B cell (primary cell): ENCODE data around the gene WNT3A. TPM values are rescaled to one million over a fixed set of nuclear protein-coding genes. Genes with fewer than 3 reads are reported as not detected.
"Not testable (repeated sequence)": the region's sequence is repeated elsewhere in the genome, so short reads cannot be mapped to it uniquely, and the experiment has no call there.

Source experiments
- ATAC-seq: fragments of 200-7000 bp; cut with Tn5 transposase; one replicate; pipeline ENCODE4 v1.10.0; 2021; ENCODE audit warnings: low read depth, mild to moderate bottlenecking, moderate number of reproducible peaks, moderate library complexity
- CTCF ChIA-PET: fragments of 350-600 bp; sonication (Branson Sonifier 250); formaldehyde crosslinking; loops from one replicate; lab custom pipeline; 2021; ENCODE audit warnings: antibody characterized with exemption, inconsistent platforms; lab: Charles Lee
- POLR2A ChIA-PET: fragments of 350-600 bp; sonication (Branson Sonifier 250); formaldehyde crosslinking; loops from one replicate; lab custom pipeline; 2021; ENCODE audit warnings: antibody characterized with exemption; lab: Charles Lee
- DNase-seq: peaks from one replicate; pipeline ENCODE4 v3.0.0; 2013
- H2AFZ ChIP-seq: 2 replicates; pipeline ENCODE4 v1.6.1; 2012; ENCODE audit warnings: mild to moderate bottlenecking, low read depth, low read length; ENCODE audit not compliant: insufficient read depth, poor library complexity, severe bottlenecking
- H3K27ac ChIP-seq, 2 donors: 1 replicate in 1 of 2; 2 replicates in 1 of 2; pipeline ENCODE4 v1.5.1; 2012 to 2013; ENCODE audit warnings: low read length in 2 of 2, mild to moderate bottlenecking in 2 of 2, moderate library complexity in 1 of 2
- H3K27me3 ChIP-seq, 4 experiments: fragments of 200-600 bp in 1 of 4; sonication (generic) in 1 of 4; replicated peaks in 1 of 4; 1 replicate in 2 of 4; 2 replicates in 2 of 4; pipeline versions ENCODE4 v1.6.1 to v1.7.0; 2013 to 2016; ENCODE audit warnings: low read length in 3 of 4, mild to moderate bottlenecking in 2 of 4, mixed read lengths in 1 of 4, moderate library complexity in 1 of 4; ENCODE audit not compliant: insufficient read depth in 4 of 4, control insufficient read depth in 3 of 4; ENCODE audit errors: control extremely low read depth in 1 of 4
- H3K36me3 ChIP-seq, 2 experiments: replicated peaks in 1 of 2; 1 replicate in 1 of 2; 2 replicates in 1 of 2; pipeline versions ENCODE4 v1.6.1 to v1.7.1; 2013; ENCODE audit warnings: low read length in 1 of 2; ENCODE audit not compliant: insufficient read depth in 2 of 2, control insufficient read depth in 1 of 2; ENCODE audit errors: control extremely low read depth in 1 of 2, extremely low read depth in 1 of 2
- H3K4me1 ChIP-seq, 2 donors: fragments of 200-600 bp in 1 of 2; sonication (generic) in 1 of 2; 1 replicate in 1 of 2; 2 replicates in 1 of 2; pipeline versions ENCODE4 v1.5.1 to v1.6.1; 2013 to 2017; ENCODE audit warnings: low read length in 2 of 2; ENCODE audit not compliant: control insufficient read depth in 2 of 2, insufficient read depth in 2 of 2
- H3K4me2 ChIP-seq: replicated peaks from 2 replicates; pipeline ENCODE3; 2012; ENCODE audit warnings: mild to moderate bottlenecking, low read depth, low read length; ENCODE audit not compliant: poor library complexity, severe bottlenecking
- H3K4me3 ChIP-seq, 5 experiments: fragments of 200-600 bp in 1 of 5; sonication (generic) in 1 of 5; 1 replicate in 3 of 5; 2 replicates in 2 of 5; pipeline versions ENCODE4 v1.5.1 to v1.7.0; 2011 to 2016; ENCODE audit warnings: low read length in 4 of 5, mild to moderate bottlenecking in 4 of 5, low read depth in 2 of 5, control low read depth in 1 of 5, moderate library complexity in 1 of 5; ENCODE audit not compliant: insufficient read depth in 1 of 5; ENCODE audit errors: control extremely low read depth in 1 of 5, extremely low read depth in 1 of 5
- H3K79me2 ChIP-seq: fragments of 200-600 bp; sonication (generic); one replicate; pipeline ENCODE4 v1.6.0; 2016; ENCODE audit warnings: low read length; ENCODE audit not compliant: control insufficient read depth, insufficient read depth
- H3K9ac ChIP-seq: fragments of 200-600 bp; sonication (generic); 2 replicates; pipeline ENCODE4 v1.6.1; 2017; ENCODE audit warnings: mild to moderate bottlenecking, low read length, moderate library complexity
- H3K9me3 ChIP-seq, 3 donors: one replicate each; pipeline versions ENCODE4 v1.6.1 to v1.7.1; 2013; ENCODE audit warnings: low read length in 2 of 3; ENCODE audit not compliant: control insufficient read depth in 2 of 3, insufficient read depth in 1 of 3; ENCODE audit errors: control extremely low read depth in 1 of 3
- H4K20me1 ChIP-seq: 2 replicates; pipeline ENCODE4 v1.6.0; 2012; ENCODE audit warnings: mild to moderate bottlenecking, low read length; ENCODE audit not compliant: insufficient read depth, control insufficient read depth, poor library complexity, severe bottlenecking
- H3K27ac Mint-ChIP-seq: one replicate; pipeline ENCODE4 v1.8.0; 2021; ENCODE audit warnings: mixed read lengths
- H3K27me3 Mint-ChIP-seq: one replicate; pipeline ENCODE4 v1.8.0; 2021; ENCODE audit warnings: mixed read lengths
- H3K4me1 Mint-ChIP-seq: one replicate; pipeline ENCODE4 v1.8.0; 2021; ENCODE audit warnings: mixed read lengths
- H3K4me3 Mint-ChIP-seq: one replicate; pipeline ENCODE4 v1.8.0; 2021; ENCODE audit warnings: mixed read lengths
- H3K9me3 Mint-ChIP-seq: one replicate; pipeline ENCODE4 v1.8.0; 2022; ENCODE audit warnings: mixed read lengths; ENCODE audit not compliant: insufficient read depth
- WGBS: methylation state at CpG from one replicate; pipeline ENCODE4 v1.1.5; 2013; ENCODE audit warnings: missing lambda C conversion rate; ENCODE audit not compliant: insufficient coverage; 5-methylcytosine and 5-hydroxymethylcytosine counted together
- intact Hi-C: fragments of 100-400 bp; cut with micrococcal nuclease; formaldehyde crosslinking; loops from one replicate; pipeline ENCODE4 v1.10.0; 2022
- polyA plus RNA-seq: library from polyadenylated mRNA; depleted of rRNA; stranded (reverse); fragments of >200 nt; gene quantifications from 2 replicates; pipeline ENCODE4 v1.2.3, GENCODE V29; 2012
- total RNA-seq, 2 donors: library from RNA; stranded (reverse); fragments of 120-200 nt in 1 of 2; gene quantifications; 1 replicate in 1 of 2; 2 replicates in 1 of 2; pipeline versions ENCODE4 v1.2.3 to v1.2.4, GENCODE V29; 2013 to 2022

WNT3A gene
- total and polyA plus RNA-seq, 2 donors (not counting 1 experiment from before 2014, with no cell fraction given): 0.03 TPM; not detected in 1

DNA sequence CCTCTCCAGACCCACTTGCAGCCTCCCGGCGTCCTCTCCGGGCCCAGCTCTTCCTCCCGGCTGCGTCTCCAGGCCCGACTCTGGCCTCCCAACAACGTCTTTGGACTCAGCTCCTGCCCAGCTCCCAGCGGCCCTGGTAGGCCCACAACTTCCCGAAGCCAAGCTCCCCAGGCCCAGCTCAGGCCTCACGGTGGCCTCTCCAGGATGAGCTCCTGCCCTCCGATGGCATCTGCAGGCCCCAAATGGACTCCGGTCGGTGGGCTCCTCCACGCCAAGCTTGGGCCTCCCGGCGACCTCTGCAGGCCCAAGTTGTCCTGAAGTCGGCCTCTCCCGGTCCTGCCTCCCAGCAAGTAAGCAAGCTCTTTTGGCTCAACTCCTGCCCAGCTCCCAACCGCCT, 34.5 kb upstream of the WNT3A start:
- H3K4me3 Mint-ChIP-seq: not testable (repeated sequence)

DNA sequence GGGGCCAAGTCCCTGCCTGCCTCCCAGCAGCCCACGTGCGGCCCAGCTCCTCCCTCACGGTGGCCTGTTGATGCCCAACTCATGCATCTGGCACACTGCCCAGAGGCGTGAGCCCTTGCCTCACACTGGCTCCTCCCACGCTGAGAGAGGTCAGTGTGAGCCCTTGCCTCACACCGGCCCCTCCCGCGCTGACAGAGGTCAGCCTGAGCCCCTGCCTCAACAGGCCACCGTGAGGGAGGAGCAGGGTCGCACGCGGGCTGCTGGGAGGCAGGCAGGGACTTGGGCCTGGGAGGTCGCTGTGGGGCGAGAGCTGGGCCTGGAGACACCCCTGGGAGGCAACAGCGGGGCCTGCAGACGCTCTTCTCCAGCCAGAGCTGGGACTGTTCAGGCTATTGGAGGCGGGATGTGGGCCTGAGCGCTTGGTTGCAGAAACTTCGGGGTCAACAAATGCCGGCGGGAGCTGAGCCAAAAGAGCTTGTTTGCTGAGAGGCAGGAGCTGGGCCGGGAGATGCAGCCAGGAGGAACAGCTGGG, 33.9 kb upstream of the WNT3A start:
- CTCF ChIA-PET, H3K27me3 ChIP-seq, H3K79me2 ChIP-seq, H3K36me3 ChIP-seq, DNase-seq, H3K4me3 ChIP-seq, H3K4me1 ChIP-seq, POLR2A ChIA-PET, H3K4me2 ChIP-seq, H3K9me3 ChIP-seq, H3K27me3 Mint-ChIP-seq, H3K4me3 Mint-ChIP-seq, H3K27ac Mint-ChIP-seq, H3K27ac ChIP-seq, H2AFZ ChIP-seq, H3K9me3 Mint-ChIP-seq, H4K20me1 ChIP-seq, H3K9ac ChIP-seq, H3K4me1 Mint-ChIP-seq, ATAC-seq, intact Hi-C loops: not testable (repeated sequence)
- WGBS: 90% methylated on average over 22 of the region's 22 CpGs

More for the DNA sequence above, 34.5 kb upstream of the WNT3A start:
- H3K79me2 ChIP-seq, H3K27me3 Mint-ChIP-seq, H3K4me1 ChIP-seq, H3K4me1 Mint-ChIP-seq, ATAC-seq, H3K27ac ChIP-seq, H2AFZ ChIP-seq, H3K27me3 ChIP-seq, CTCF ChIA-PET, H3K4me3 ChIP-seq, DNase-seq, H3K9ac ChIP-seq, H3K9me3 Mint-ChIP-seq, POLR2A ChIA-PET, H3K4me2 ChIP-seq, intact Hi-C loops, H4K20me1 ChIP-seq, H3K9me3 ChIP-seq, H3K27ac Mint-ChIP-seq, H3K36me3 ChIP-seq: not testable (repeated sequence)
- 92% methylated on average over 2 of the region's 19 CpGs for WGBS

GRCh38 chr1:227973724-227974288, 33.0 kb upstream of the WNT3A start:
- H3K27ac Mint-ChIP-seq, POLR2A ChIA-PET: not testable (repeated sequence)

DNA sequence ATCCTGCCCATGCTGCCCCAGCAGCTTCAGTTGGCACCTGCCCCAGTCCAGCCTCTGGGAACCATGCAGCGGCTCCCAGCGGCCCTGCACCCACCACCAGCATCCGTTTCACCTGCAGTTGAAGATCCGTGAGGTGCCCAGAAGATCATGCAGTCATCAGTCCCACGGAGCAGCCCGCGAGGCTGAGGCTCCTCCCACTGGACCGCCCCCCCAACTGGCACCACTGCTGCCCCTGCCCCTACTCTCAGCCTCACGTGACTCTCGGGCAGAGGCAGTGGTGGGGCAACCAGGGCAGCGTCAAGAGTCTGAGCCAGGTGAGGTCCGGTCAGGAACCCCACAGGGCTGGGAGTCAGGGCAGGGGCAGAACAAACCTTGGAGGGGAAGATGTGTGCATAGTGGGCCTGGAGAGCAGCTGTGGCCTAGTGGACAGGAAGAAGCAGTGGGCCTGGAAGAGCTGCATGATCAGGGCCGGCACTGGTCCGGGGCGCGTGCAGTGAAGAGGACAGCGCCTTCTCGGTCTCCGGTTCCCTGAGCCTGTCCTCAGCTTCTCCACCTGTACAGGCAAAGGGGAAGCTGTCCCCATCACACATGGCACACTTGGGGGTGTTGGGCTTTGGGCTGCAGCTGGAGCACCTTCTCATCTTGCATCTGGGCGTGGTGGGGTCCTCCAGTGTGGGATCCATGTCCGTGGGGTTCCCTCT, 31.1 kb upstream of the WNT3A start:
- H3K79me2 ChIP-seq, ATAC-seq, POLR2A ChIA-PET: not testable (repeated sequence)

More at GRCh38 chr1:227973724-227974288, 33.0 kb upstream of the WNT3A start:
- H3K4me1 Mint-ChIP-seq, H4K20me1 ChIP-seq, H3K4me3 ChIP-seq, H3K4me2 ChIP-seq, DNase-seq, intact Hi-C loops, H3K4me3 Mint-ChIP-seq, H3K27me3 Mint-ChIP-seq, H3K4me1 ChIP-seq, H3K36me3 ChIP-seq, H3K9me3 Mint-ChIP-seq, H3K27me3 ChIP-seq, H2AFZ ChIP-seq, H3K9me3 ChIP-seq, ATAC-seq, H3K27ac ChIP-seq, H3K9ac ChIP-seq, H3K79me2 ChIP-seq: not testable (repeated sequence)
- CTCF ChIA-PET: interaction anchor here (0.6 kb wide), 1 partner anchor 13 kb away, joined by 3 read pairs; no protein-coding TSS in a partner anchor
- 96% methylated on average over 14 of the region's 32 CpGs for WGBS

More for the DNA sequence above, 31.1 kb upstream of the WNT3A start:
- H3K27ac Mint-ChIP-seq, CTCF ChIA-PET, H3K4me1 Mint-ChIP-seq, H3K4me3 Mint-ChIP-seq, H2AFZ ChIP-seq, intact Hi-C loops, H3K9me3 Mint-ChIP-seq, DNase-seq, H3K27ac ChIP-seq, H3K9me3 ChIP-seq, H3K4me2 ChIP-seq, H3K27me3 Mint-ChIP-seq, H3K4me3 ChIP-seq, H3K36me3 ChIP-seq, H4K20me1 ChIP-seq, H3K9ac ChIP-seq, H3K4me1 ChIP-seq, H3K27me3 ChIP-seq: not testable (repeated sequence)
- WGBS: 90% methylated on average over 11 of the region's 21 CpGs
